ENCODE data around the gene SHISA9.
A peak's percentile ranks its signal among the peaks of the same experiment; 100 is the strongest.

The SHISA9 gene

DNA sequence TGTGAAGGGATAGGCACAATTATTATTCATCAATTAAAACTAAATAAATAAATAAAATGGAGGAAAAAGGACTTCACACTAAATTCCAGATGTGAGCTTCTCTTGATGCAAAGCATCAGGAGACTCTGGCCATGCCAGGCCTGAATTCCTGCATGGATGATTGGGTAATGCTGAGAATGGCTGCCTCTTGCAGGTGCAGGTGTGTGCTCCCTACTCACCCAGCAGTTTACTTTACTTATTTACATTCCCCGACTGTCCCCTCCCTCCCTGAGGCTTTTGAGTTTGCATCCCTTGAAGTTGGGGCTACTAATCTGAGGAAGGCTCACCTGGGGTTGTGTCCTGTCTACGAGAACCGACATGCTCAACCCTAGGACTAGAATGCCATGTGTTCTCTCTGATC, 200.4 kb downstream of the SHISA9 start:
- Histone ChIP-seq H3K4me3 (ENCODE audit: low read length) (no peak overlapping the region), H3K27me3 (ENCODE audit: control insufficient read depth, insufficient read depth, low read length) (no peaks in the 10 kb centered on the region), H3K27ac (ENCODE audit: low read depth, low read length) (peak overlapping the region; percentile 21), H3K36me3 (ENCODE audit: control insufficient read depth, insufficient read depth, low read length) (no peaks in the 10 kb centered on the region), H3K4me1 (ENCODE audit: control insufficient read depth, insufficient read depth, low read length) (no peaks in the 10 kb centered on the region), H3K9ac (ENCODE audit: low read length) (no peak overlapping the region)

DNA sequence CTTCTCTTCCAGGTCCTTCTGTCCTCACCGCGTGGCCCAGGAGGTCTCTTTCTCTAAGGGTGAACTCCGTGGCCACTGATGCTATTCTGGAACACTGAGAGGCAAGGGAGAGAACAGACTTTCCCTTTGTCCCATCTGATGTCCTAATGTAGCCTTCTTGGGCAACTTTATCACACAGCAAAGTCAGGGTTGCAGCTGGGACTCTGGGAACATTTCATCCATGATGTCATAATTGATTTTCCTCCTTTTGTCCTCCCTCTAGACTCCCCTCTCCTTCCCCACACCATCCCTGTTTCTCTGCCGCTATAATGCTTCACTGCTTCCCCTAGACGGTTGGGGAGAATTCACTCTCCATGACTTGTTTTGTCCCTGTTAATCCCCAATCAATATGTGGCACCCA, 201.0 kb downstream of the SHISA9 start:
- no peak overlapping the region for H3K9ac ChIP-seq (ENCODE audit: low read length)
- peak overlapping the region; percentile 21 for H3K27ac ChIP-seq (ENCODE audit: low read depth, low read length)
- H3K27me3 ChIP-seq (ENCODE audit: control insufficient read depth, insufficient read depth, low read length): no peaks in the 10 kb centered on the region
- H3K36me3 ChIP-seq (ENCODE audit: control insufficient read depth, insufficient read depth, low read length): no peaks in the 10 kb centered on the region
- no peaks in the 10 kb centered on the region for H3K4me1 ChIP-seq (ENCODE audit: control insufficient read depth, insufficient read depth, low read length)
- no peak overlapping the region for H3K4me3 ChIP-seq (ENCODE audit: low read length)

DNA sequence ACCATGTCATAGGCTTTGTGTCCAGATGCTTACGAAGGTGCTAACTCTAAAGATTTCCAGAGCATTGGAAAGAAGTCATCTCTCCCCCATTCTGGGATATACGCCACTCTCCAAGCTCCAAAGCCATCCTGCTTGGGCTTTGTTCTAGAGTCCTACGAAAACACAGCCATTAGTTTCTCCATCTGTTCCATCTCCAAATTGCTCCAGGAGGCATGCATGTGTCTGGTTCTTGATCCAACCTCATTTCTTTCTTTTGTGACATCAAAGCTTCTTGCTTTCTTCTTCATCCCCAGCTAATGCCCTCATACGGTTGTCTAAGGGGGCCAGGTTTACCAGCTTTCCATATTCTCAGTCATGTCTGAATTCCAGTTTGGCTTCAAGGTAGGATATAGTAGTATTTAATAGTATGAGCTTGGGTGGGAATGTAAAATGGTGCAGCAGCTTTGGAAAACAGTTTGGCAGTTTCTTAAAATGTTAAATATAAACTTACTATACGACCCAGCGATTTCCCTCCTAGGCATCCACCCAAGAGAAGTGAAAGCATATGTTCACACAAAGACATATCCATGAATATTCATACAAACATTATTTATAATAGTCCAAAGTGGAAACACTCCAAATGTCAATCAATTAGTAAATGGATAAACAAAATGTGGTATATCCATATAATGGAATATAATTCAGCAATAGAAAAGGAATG, 202.6 kb downstream of the SHISA9 start:
- H3K9ac ChIP-seq (ENCODE audit: low read length): no peak overlapping the region
- no peaks in the 10 kb centered on the region for H3K27me3 ChIP-seq (ENCODE audit: control insufficient read depth, insufficient read depth, low read length)
- no peak overlapping the region for H3K27ac ChIP-seq (ENCODE audit: low read depth, low read length)

DNA sequence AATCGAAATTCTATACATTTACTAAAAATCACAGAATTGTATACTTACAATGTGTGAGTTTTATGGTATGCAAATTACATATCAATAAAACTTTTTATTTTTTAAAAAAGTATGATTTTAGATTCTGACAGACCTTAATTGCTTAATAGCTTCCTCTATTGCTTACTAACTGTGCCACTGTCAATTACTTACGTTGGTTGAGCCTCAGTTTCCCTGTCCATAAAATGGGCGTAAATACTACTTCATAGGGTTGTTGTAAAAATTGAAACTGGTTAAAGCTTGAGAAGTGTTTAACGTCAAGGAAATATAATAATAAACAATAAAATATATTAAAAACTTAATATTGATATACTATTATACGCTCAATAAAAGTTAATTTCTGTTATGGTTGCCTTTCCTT, 203.4 kb downstream of the SHISA9 start:
- Histone ChIP-seq H3K27me3 (ENCODE audit: control insufficient read depth, insufficient read depth, low read length) (no peaks in the 10 kb centered on the region), H3K36me3 (ENCODE audit: control insufficient read depth, insufficient read depth, low read length) (no peaks in the 10 kb centered on the region), H3K4me1 (ENCODE audit: control insufficient read depth, insufficient read depth, low read length) (no peaks in the 10 kb centered on the region), H3K4me3 (ENCODE audit: low read length) (no peak overlapping the region), H3K27ac (ENCODE audit: low read depth, low read length) (no peak overlapping the region), H3K9ac (ENCODE audit: low read length) (no peak overlapping the region)

More for the DNA sequence above, 202.6 kb downstream of the SHISA9 start:
- Histone ChIP-seq H3K4me3 (ENCODE audit: low read length) (no peak overlapping the region), H3K36me3 (ENCODE audit: control insufficient read depth, insufficient read depth, low read length) (no peaks in the 10 kb centered on the region), H3K4me1 (ENCODE audit: control insufficient read depth, insufficient read depth, low read length) (no peaks in the 10 kb centered on the region)

DNA sequence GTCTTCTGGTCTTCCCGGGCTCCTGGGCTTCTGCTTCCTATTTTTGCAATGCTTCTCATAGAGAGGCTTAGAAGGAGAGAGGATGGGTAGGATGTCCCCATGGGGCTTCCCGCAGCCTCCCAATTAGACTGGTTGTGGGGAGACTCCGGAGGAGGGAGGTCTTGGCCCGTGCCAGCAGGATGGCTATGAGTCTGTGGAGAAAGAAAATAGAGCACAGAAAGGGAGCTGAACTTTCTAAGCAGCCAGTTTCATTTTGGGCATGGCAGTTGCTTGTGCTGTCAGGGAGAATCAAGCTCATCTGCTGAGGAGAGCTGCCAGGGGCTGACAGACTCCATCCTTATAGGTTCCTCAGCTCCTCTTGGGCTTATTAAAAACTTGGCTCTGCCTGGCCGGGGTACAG, 204.0 kb downstream of the SHISA9 start:
- Histone ChIP-seq H3K4me3 (ENCODE audit: low read length) (no peak overlapping the region), H3K36me3 (ENCODE audit: control insufficient read depth, insufficient read depth, low read length) (no peaks in the 10 kb centered on the region), H3K27me3 (ENCODE audit: control insufficient read depth, insufficient read depth, low read length) (no peaks in the 10 kb centered on the region), H3K4me1 (ENCODE audit: control insufficient read depth, insufficient read depth, low read length) (no peaks in the 10 kb centered on the region), H3K27ac (ENCODE audit: low read depth, low read length) (no peak overlapping the region), H3K9ac (ENCODE audit: low read length) (no peak overlapping the region)

- Histone ChIP-seq H3K27ac (ENCODE audit: low read depth, low read length) (no peak overlapping the region), H3K4me1 (ENCODE audit: control insufficient read depth, insufficient read depth, low read length) (no peaks in the 10 kb centered on the region), H3K9ac (ENCODE audit: low read length) (no peak overlapping the region), H3K4me3 (ENCODE audit: low read length) (no peak overlapping the region), H3K36me3 (ENCODE audit: control insufficient read depth, insufficient read depth, low read length) (no peaks in the 10 kb centered on the region), H3K27me3 (ENCODE audit: control insufficient read depth, insufficient read depth, low read length) (no peaks in the 10 kb centered on the region)
These were observed 205.1 kb downstream of the SHISA9 start for GRCh38 chr16:13106464-13106863.

GRCh38 chr16:13108126-13108525, 206.7 kb downstream of the SHISA9 start:
- Histone ChIP-seq H3K4me1 (ENCODE audit: control insufficient read depth, insufficient read depth, low read length) (no peaks in the 10 kb centered on the region), H3K27ac (ENCODE audit: low read depth, low read length) (no peak overlapping the region), H3K4me3 (ENCODE audit: low read length) (no peak overlapping the region), H3K27me3 (ENCODE audit: control insufficient read depth, insufficient read depth, low read length) (no peaks in the 10 kb centered on the region), H3K36me3 (ENCODE audit: control insufficient read depth, insufficient read depth, low read length) (no peaks in the 10 kb centered on the region), H3K9ac (ENCODE audit: low read length) (no peak overlapping the region)

DNA sequence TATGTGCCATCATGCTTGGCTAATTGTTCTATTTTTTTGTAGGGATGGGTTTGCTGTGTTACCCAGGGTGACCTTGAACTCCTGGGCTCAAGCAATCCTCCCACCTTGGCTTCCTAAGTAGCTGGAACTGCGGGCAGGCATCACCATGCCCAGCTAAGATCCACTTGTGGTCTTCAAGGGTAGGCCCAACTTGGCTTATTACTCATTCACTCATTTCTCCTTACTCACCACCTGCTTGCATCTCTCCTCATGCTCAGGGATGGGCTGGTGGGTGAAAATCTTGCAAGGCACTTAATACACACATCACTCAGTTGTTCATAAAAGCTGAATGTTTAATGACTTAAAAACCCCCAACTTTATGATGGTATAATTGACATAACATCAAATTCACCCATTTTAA, 207.8 kb downstream of the SHISA9 start:
- H3K36me3 ChIP-seq (ENCODE audit: control insufficient read depth, insufficient read depth, low read length): no peaks in the 10 kb centered on the region
- no peaks in the 10 kb centered on the region for H3K27me3 ChIP-seq (ENCODE audit: control insufficient read depth, insufficient read depth, low read length)
- H3K4me3 ChIP-seq (ENCODE audit: low read length): no peak overlapping the region
- no peak overlapping the region for H3K9ac ChIP-seq (ENCODE audit: low read length)
- H3K27ac ChIP-seq (ENCODE audit: low read depth, low read length): peak overlapping the region; percentile 44
- no peaks in the 10 kb centered on the region for H3K4me1 ChIP-seq (ENCODE audit: control insufficient read depth, insufficient read depth, low read length)

DNA sequence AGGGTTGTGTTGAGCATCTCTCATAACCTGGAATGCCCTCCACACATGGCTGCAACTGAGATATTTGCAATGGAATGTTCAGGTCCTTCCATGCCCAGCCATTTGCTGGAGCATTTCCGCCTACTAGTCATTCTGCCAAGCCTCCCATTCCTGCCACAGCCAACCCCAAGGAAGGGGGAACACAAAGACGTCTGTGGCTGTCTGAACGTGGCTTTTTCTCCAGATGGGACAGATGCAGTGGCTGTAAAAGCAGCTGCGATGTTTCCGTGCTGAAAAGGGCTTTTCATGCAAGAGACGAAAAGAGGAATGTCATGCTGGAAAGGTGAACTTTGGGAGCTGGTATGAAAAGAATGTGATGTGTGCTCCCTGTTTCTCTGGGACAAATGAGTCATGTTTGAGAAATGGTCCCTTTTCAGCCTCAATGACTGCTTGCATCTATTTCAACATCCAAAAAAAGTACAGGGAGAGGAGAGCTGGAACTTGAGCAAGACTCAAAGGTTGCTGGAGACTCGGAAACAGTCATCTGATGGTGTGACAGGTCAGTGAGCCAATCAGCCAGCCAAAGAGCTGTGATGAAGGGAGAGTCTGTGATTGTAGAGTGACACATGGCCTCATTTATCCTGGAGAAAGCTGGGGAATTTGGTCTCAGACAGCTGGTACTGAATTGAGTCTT, 208.9 kb downstream of the SHISA9 start:
- Histone ChIP-seq H3K27ac (ENCODE audit: low read depth, low read length) (no peak overlapping the region), H3K9ac (ENCODE audit: low read length) (no peak overlapping the region), H3K36me3 (ENCODE audit: control insufficient read depth, insufficient read depth, low read length) (no peaks in the 10 kb centered on the region), H3K4me3 (ENCODE audit: low read length) (no peak overlapping the region), H3K4me1 (ENCODE audit: control insufficient read depth, insufficient read depth, low read length) (no peaks in the 10 kb centered on the region), H3K27me3 (ENCODE audit: control insufficient read depth, insufficient read depth, low read length) (no peaks in the 10 kb centered on the region)

- Histone ChIP-seq H3K27me3 (ENCODE audit: control insufficient read depth, insufficient read depth, low read length) (no peaks in the 10 kb centered on the region), H3K27ac (ENCODE audit: low read depth, low read length) (no peak overlapping the region), H3K4me1 (ENCODE audit: control insufficient read depth, insufficient read depth, low read length) (no peaks in the 10 kb centered on the region), H3K4me3 (ENCODE audit: low read length) (no peak overlapping the region), H3K36me3 (ENCODE audit: control insufficient read depth, insufficient read depth, low read length) (no peaks in the 10 kb centered on the region), H3K9ac (ENCODE audit: low read length) (no peak overlapping the region)
These were observed 210.3 kb downstream of the SHISA9 start for GRCh38 chr16:13111747-13112146.

DNA sequence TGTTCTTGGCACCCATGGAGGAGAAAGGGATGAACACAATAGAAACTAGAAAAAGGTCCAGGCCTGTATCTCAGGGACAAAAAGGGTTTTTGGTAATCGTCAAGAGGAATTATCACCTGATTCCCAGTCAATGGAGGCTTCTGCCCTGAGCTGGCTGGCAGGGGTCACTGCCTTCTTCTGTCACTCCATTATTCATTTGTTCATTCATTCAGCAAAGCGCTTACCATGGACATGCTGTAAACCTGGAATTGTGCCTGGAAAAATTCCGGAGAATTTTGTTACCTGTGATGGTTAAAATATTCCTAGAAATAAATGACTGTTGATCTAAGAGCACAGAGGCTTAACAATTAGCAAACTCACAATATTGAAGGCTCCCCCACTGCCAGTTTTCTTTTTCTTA, 212.3 kb downstream of the SHISA9 start:
- Histone ChIP-seq H3K27ac (ENCODE audit: low read depth, low read length) (no peak overlapping the region), H3K9ac (ENCODE audit: low read length) (no peak overlapping the region), H3K27me3 (ENCODE audit: control insufficient read depth, insufficient read depth, low read length) (no peaks in the 10 kb centered on the region), H3K4me1 (ENCODE audit: control insufficient read depth, insufficient read depth, low read length) (no peaks in the 10 kb centered on the region), H3K36me3 (ENCODE audit: control insufficient read depth, insufficient read depth, low read length) (no peaks in the 10 kb centered on the region), H3K4me3 (ENCODE audit: low read length) (no peak overlapping the region)

- H3K27ac ChIP-seq (ENCODE audit: low read depth, low read length): no peak overlapping the region
- H3K4me1 ChIP-seq (ENCODE audit: control insufficient read depth, insufficient read depth, low read length): no peaks in the 10 kb centered on the region
- H3K9ac ChIP-seq (ENCODE audit: low read length): no peak overlapping the region
- H3K4me3 ChIP-seq (ENCODE audit: low read length): no peak overlapping the region
- H3K27me3 ChIP-seq (ENCODE audit: control insufficient read depth, insufficient read depth, low read length): no peaks in the 10 kb centered on the region
- H3K36me3 ChIP-seq (ENCODE audit: control insufficient read depth, insufficient read depth, low read length): no peaks in the 10 kb centered on the region
These were observed 216.7 kb downstream of the SHISA9 start for GRCh38 chr16:13118091-13118490.

- no peaks in the 10 kb centered on the region for H3K4me1 ChIP-seq (ENCODE audit: control insufficient read depth, insufficient read depth, low read length)
- H3K27ac ChIP-seq (ENCODE audit: low read depth, low read length): no peak overlapping the region
- no peaks in the 10 kb centered on the region for H3K36me3 ChIP-seq (ENCODE audit: control insufficient read depth, insufficient read depth, low read length)
- no peak overlapping the region for H3K9ac ChIP-seq (ENCODE audit: low read length)
- H3K4me3 ChIP-seq (ENCODE audit: low read length): no peak overlapping the region
- no peaks in the 10 kb centered on the region for H3K27me3 ChIP-seq (ENCODE audit: control insufficient read depth, insufficient read depth, low read length)
These were observed 218.7 kb downstream of the SHISA9 start for GRCh38 chr16:13120091-13120490.

Data from rectal smooth muscle tissue (tissue), 1 donor.